ENCODE data around the gene SRGAP1. TPM values are rescaled to one million over a fixed set of nuclear protein-coding genes. Genes with fewer than 3 reads are reported as not detected.

Gene SRGAP1
- total RNA-seq, 4 donors from 2014 or later = 13.1 to 81.5 (median 22.4) TPM

GRCh38 chr12:63994704-63995103, 150.2 kb downstream of the SRGAP1 start:
- H3K27ac ChIP-seq = no peak overlapping the region
- DNase-seq (ENCODE audit: low spot score in 2 of 2) = no peak
- TF ChIP-seq EP300 (IDR thresholded peaks at IDR 0.05) = no peak
- TF ChIP-seq POLR2A (IDR thresholded peaks at IDR 0.05) = no peak
- TF ChIP-seq, protein P1, sequence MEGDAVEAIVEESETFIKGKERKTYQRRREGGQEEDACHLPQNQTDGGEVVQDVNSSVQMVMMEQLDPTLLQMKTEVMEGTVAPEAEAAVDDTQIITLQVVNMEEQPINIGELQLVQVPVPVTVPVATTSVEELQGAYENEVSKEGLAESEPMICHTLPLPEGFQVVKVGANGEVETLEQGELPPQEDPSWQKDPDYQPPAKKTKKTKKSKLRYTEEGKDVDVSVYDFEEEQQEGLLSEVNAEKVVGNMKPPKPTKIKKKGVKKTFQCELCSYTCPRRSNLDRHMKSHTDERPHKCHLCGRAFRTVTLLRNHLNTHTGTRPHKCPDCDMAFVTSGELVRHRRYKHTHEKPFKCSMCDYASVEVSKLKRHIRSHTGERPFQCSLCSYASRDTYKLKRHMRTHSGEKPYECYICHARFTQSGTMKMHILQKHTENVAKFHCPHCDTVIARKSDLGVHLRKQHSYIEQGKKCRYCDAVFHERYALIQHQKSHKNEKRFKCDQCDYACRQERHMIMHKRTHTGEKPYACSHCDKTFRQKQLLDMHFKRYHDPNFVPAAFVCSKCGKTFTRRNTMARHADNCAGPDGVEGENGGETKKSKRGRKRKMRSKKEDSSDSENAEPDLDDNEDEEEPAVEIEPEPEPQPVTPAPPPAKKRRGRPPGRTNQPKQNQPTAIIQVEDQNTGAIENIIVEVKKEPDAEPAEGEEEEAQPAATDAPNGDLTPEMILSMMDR (IDR thresholded peaks at IDR 0.05) = no peak
- H3K4me1 ChIP-seq = peaks cover 0 to 30% (median 9%) of the 10 kb centered on the region in 4 donors
- no peaks in the 10 kb centered on the region for H3K27me3 ChIP-seq
- H3K9me3 ChIP-seq = no peaks in the 10 kb centered on the region
- no peaks in the 10 kb centered on the region for H3K36me3 ChIP-seq
- no peak overlapping the region for H3K4me3 ChIP-seq
- 70 to 74% methylated on average over 2 of the region's 2 CpGs for WGBS, 2 donors

DNA sequence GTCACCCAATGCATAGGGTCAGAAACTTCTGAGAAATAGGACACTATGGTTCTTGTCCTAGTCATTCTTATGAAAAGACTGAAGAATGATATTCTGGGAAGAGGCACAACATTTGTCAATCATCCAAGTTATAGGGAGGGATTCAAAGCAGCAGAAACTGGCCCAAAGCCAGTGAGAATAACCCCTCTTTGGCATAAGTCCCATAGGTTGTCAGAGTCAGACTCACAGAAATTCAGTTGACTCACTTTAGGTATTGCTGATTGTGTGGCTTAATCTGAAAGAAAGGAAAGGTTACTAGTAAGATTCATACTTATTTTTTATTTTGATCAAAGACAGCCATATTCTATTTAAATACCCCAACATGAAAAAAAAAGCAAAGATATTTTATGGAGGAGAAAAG, 151.0 kb downstream of the SRGAP1 start:
- TF ChIP-seq POLR2A (IDR thresholded peaks at IDR 0.05) (no peak), EP300 (IDR thresholded peaks at IDR 0.05) (no peak)
- TF ChIP-seq, protein P1 (IDR thresholded peaks at IDR 0.05) = no peak
- peaks cover 0 to 25% (median 8%) of the 10 kb centered on the region in 4 donors for H3K4me1 ChIP-seq
- H3K27me3 ChIP-seq = no peaks in the 10 kb centered on the region
- DNase-seq (ENCODE audit: low spot score in 2 of 2) = no peak
- no peaks in the 10 kb centered on the region for H3K36me3 ChIP-seq
- no peaks in the 10 kb centered on the region for H3K9me3 ChIP-seq
- H3K4me3 ChIP-seq = no peak overlapping the region
- no peak overlapping the region for H3K27ac ChIP-seq

DNA sequence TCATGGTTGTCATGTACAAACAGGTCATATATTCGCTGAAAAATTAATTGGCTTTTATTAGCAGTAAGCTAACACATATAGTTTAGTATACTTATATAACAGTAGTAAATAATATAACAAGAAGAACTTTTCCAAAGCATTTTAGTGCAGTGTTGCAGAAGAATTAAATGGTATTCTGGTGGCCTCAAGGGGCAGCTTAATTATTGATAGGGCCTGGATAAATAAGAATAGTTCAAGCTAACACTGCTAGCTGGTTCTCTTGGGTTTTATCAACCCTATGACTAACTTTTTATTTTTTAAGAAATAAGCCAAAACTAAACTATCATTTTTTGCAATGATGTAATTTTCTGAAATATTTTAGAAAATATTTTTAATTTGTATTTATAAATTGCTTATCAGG, 152.1 kb downstream of the SRGAP1 start:
- no peaks in the 10 kb centered on the region for H3K9me3 ChIP-seq
- DNase-seq (ENCODE audit: low spot score in 2 of 2) = no peak
- TF ChIP-seq, protein P1 (IDR thresholded peaks at IDR 0.05) = no peak
- TF ChIP-seq POLR2A (IDR thresholded peaks at IDR 0.05) (no peak), EP300 (IDR thresholded peaks at IDR 0.05) (no peak)
- H3K27me3 ChIP-seq = no peaks in the 10 kb centered on the region
- 93% methylated on average over 1 of the region's 1 CpG for WGBS, 2 donors
- no peak overlapping the region for H3K27ac ChIP-seq
- H3K4me3 ChIP-seq = no peak overlapping the region
- peaks cover 0 to 14% (median 6%) of the 10 kb centered on the region in 4 donors for H3K4me1 ChIP-seq
- H3K36me3 ChIP-seq = no peaks in the 10 kb centered on the region

- no peaks in the 10 kb centered on the region for H3K9me3 ChIP-seq
- H3K36me3 ChIP-seq = no peaks in the 10 kb centered on the region
- WGBS, 2 donors = 84 to 92% methylated on average over 1 of the region's 1 CpG
- H3K27me3 ChIP-seq = no peaks in the 10 kb centered on the region
- peaks cover 0 to 13% (median 3%) of the 10 kb centered on the region in 4 donors for H3K4me1 ChIP-seq
- no peak overlapping the region for H3K4me3 ChIP-seq
- DNase-seq (ENCODE audit: low spot score in 2 of 2) = no peak
- TF ChIP-seq EP300 (IDR thresholded peaks at IDR 0.05) (no peak), POLR2A (IDR thresholded peaks at IDR 0.05) (no peak)
- TF ChIP-seq, protein P1 (IDR thresholded peaks at IDR 0.05) = no peak
- H3K27ac ChIP-seq = no peak overlapping the region
Observed at GRCh38 chr12:63997198-63997597, 152.7 kb downstream of the SRGAP1 start.

- Histone ChIP-seq H3K27me3 (no peaks in the 10 kb centered on the region), H3K27ac (no peak overlapping the region), H3K9me3 (no peaks in the 10 kb centered on the region), H3K4me1 (peaks cover 0 to 6% (median 3%) of the 10 kb centered on the region in 4 donors), H3K4me3 (no peak overlapping the region), H3K36me3 (no peaks in the 10 kb centered on the region)
- TF ChIP-seq, protein P1 (IDR thresholded peaks at IDR 0.05) = no peak
- no peak for TF ChIP-seq EP300 (IDR thresholded peaks at IDR 0.05)
- no peak for TF ChIP-seq POLR2A (IDR thresholded peaks at IDR 0.05)
- DNase-seq (ENCODE audit: low spot score in 2 of 2) = no peak
Observed at GRCh38 chr12:63998584-63998983, 154.1 kb downstream of the SRGAP1 start.
